T-cell (primary cell): ENCODE data around the gene MYEOV. TPM values are rescaled to one million over a fixed set of nuclear protein-coding genes. Genes with fewer than 3 reads are reported as not detected.

ENCODE experiments used
- ATAC-seq, 4 experiments: fragments of 200-7000 bp in 3 of 4; fragments of 150-1000 bp in 1 of 4; cut with Tn5 transposase; replicated peaks in 1 of 4; 1 replicate in 3 of 4; 2 replicates in 1 of 4; pipeline ENCODE4 v1.10.0; 2021; ENCODE audit warnings: moderate library complexity in 3 of 4, mild to moderate bottlenecking in 2 of 4, moderate number of reproducible peaks in 1 of 4
- CTCF ChIA-PET, 2 donors: fragments of 300-600 bp; sonication (Branson Sonifier 250); formaldehyde crosslinking; loops; one replicate each; lab custom pipeline; 2022; ENCODE audit warnings: antibody characterized with exemption in 2 of 2; lab: Charles Lee
- POLR2A ChIA-PET, 2 donors: fragments of 300-600 bp; sonication (Branson Sonifier 250); formaldehyde crosslinking; loops; one replicate each; lab custom pipeline; 2022; ENCODE audit warnings: antibody characterized with exemption in 2 of 2; lab: Charles Lee
- DNase-seq, 35 experiments: peaks; one replicate each; pipeline versions ENCODE4 v3.0.0 to v3.0.0-alpha.2; 2013 to 2023
- H3K27ac ChIP-seq: one replicate; pipeline ENCODE4 v1.5.1; 2013; ENCODE audit warnings: low read length
- H3K27me3 ChIP-seq, 2 experiments: replicated peaks in 1 of 2; 1 replicate in 1 of 2; 2 replicates in 1 of 2; pipeline versions ENCODE4 v1.6.1 to v1.7.0; 2013; ENCODE audit warnings: low read length in 1 of 2, mixed read lengths in 1 of 2; ENCODE audit not compliant: control insufficient read depth in 2 of 2, insufficient read depth in 2 of 2; ENCODE audit errors: extremely low read depth in 1 of 2
- H3K36me3 ChIP-seq, 2 donors: 1 replicate in 1 of 2; 2 replicates in 1 of 2; pipeline versions ENCODE4 v1.6.1 to v1.7.0; 2013; ENCODE audit warnings: low read length in 1 of 2; ENCODE audit not compliant: control insufficient read depth in 2 of 2, insufficient read depth in 1 of 2; ENCODE audit errors: extremely low read depth in 1 of 2
- H3K4me1 ChIP-seq, 2 experiments: 1 replicate in 1 of 2; 2 replicates in 1 of 2; pipeline versions ENCODE4 v1.6.1 to v1.7.0; 2013; ENCODE audit warnings: low read length in 2 of 2, mixed read lengths in 1 of 2; ENCODE audit not compliant: insufficient read depth in 2 of 2, control insufficient read depth in 1 of 2; ENCODE audit errors: extremely low read depth in 1 of 2
- H3K4me3 ChIP-seq, 2 donors: 1 replicate in 1 of 2; 2 replicates in 1 of 2; pipeline versions ENCODE4 v1.5.1 to v1.7.0; 2013; ENCODE audit warnings: mild to moderate bottlenecking in 2 of 2, low read length in 1 of 2, moderate library complexity in 1 of 2; ENCODE audit not compliant: control insufficient read depth in 1 of 2; ENCODE audit errors: extremely low read depth in 1 of 2
- H3K9me3 ChIP-seq: 2 replicates; pipeline ENCODE4 v1.7.0; 2013
- H3K27ac Mint-ChIP-seq, 2 donors: one replicate each; pipeline ENCODE4 v1.8.0; 2020 to 2021; ENCODE audit warnings: mild to moderate bottlenecking in 2 of 2, mixed read lengths in 2 of 2
- H3K27me3 Mint-ChIP-seq, 2 donors: one replicate each; pipeline ENCODE4 v1.8.0; 2021 to 2022; ENCODE audit warnings: mixed read lengths in 2 of 2
- H3K36me3 Mint-ChIP-seq: one replicate; pipeline ENCODE4 v1.8.0; 2021; ENCODE audit warnings: mixed read lengths
- H3K4me1 Mint-ChIP-seq, 3 donors: one replicate each; pipeline ENCODE4 v1.8.0; 2020 to 2022; ENCODE audit warnings: mixed read lengths in 3 of 3, mild to moderate bottlenecking in 1 of 3
- H3K4me3 Mint-ChIP-seq, 3 donors: one replicate each; pipeline ENCODE4 v1.8.0; 2020 to 2022; ENCODE audit warnings: mild to moderate bottlenecking in 3 of 3, mixed read lengths in 3 of 3, moderate library complexity in 3 of 3
- H3K9me3 Mint-ChIP-seq, 3 donors: one replicate each; pipeline ENCODE4 v1.8.0; 2020 to 2022; ENCODE audit warnings: mixed read lengths in 3 of 3
- WGBS: methylation state at CpG from one replicate; pipeline ENCODE4 v1.1.5; 2013; ENCODE audit warnings: missing lambda C conversion rate; ENCODE audit not compliant: insufficient coverage; 5-methylcytosine and 5-hydroxymethylcytosine counted together
- total RNA-seq, 35 experiments: library from RNA in 6 of 35; stranded (reverse) in 6 of 35; fragments of 120-200 nt in 1 of 35; gene quantifications; one replicate each; pipeline versions ENCODE4 v1.2.1 to v1.2.4 and lab custom pipeline; 2013 to 2026

The MYEOV gene
- total RNA-seq, 5 donors from 2014 or later (not counting 1 experiment from before 2014, with no cell fraction given): 0.22 to 0.98 (median 0.50) TPM; not detected in 2

GRCh38 chr11:69295079-69295994 lies 1.4 kb downstream of the MYEOV start:
- peak overlapping the region in 1 of 2 donors; percentile 51 for H3K27ac Mint-ChIP-seq
- Histone ChIP-seq H3K36me3 (no peaks in the 10 kb centered on the region), H3K27me3 (peaks cover 0 to 15% of the 10 kb centered on the region in 2 experiments), H3K4me3 (no peak overlapping the region), H3K9me3 (no peaks in the 10 kb centered on the region), H3K4me1 (peaks cover 31 to 76% of the 10 kb centered on the region in 2 experiments), H3K27ac (no peak overlapping the region)
- DNase-seq (no peak), ATAC-seq (no peak)
- no peaks in the 10 kb centered on the region for H3K36me3 Mint-ChIP-seq
- WGBS: 94% methylated on average over 30 of the region's 31 CpGs
- no peaks in the 10 kb centered on the region for H3K9me3 Mint-ChIP-seq
- H3K27me3 Mint-ChIP-seq: no peaks in the 10 kb centered on the region
- POLR2A ChIA-PET: interaction anchor here in 1 of 2 donors (0.7 kb wide), 1 partner anchor 86 kb away, joined by 3 read pairs; no protein-coding TSS in a partner anchor
- CTCF ChIA-PET: no interaction called here
- peaks cover 49 to 59% (median 51%) of the 10 kb centered on the region in 3 donors for H3K4me1 Mint-ChIP-seq
- H3K4me3 Mint-ChIP-seq: peak overlapping the region in 1 of 3 donors; percentile 78

- no peaks in the 10 kb centered on the region for H3K36me3 Mint-ChIP-seq
- H3K4me3 Mint-ChIP-seq: peak overlapping the region in 2 of 3 donors; percentile 60 to 78
- no peaks in the 10 kb centered on the region for H3K36me3 ChIP-seq
- ATAC-seq (no peak), DNase-seq (no peak)
- ChIA-PET CTCF (interaction anchor here (0.6 to 1.2 kb wide), 5 partner anchors 16 to 1445 kb away, joined by 3 to 6 read pairs (median 3); no protein-coding TSS in a partner anchor), POLR2A (interaction anchor here in 1 of 2 donors (0.6 kb wide), 1 partner anchor 884 kb away, joined by 3 read pairs; no protein-coding TSS in a partner anchor)
- H3K27ac ChIP-seq: no peak overlapping the region
- whole genome bisulfite sequencing: 94% methylated on average over 9 of the region's 18 CpGs
- H3K4me1 ChIP-seq: peaks cover 31 to 76% of the 10 kb centered on the region in 2 experiments
- peak overlapping the region in 1 of 2 donors; percentile 74 for H3K4me3 ChIP-seq
- H3K27ac Mint-ChIP-seq: no peak overlapping the region
- peaks cover 51 to 67% (median 54%) of the 10 kb centered on the region in 3 donors for H3K4me1 Mint-ChIP-seq
- H3K9me3 ChIP-seq: no peaks in the 10 kb centered on the region
- no peaks in the 10 kb centered on the region for H3K27me3 Mint-ChIP-seq
- peaks cover 0 to 10% of the 10 kb centered on the region in 2 experiments for H3K27me3 ChIP-seq
- no peaks in the 10 kb centered on the region for H3K9me3 Mint-ChIP-seq
These were observed 2.3 kb downstream of the MYEOV start for GRCh38 chr11:69295995-69296889.

GRCh38 chr11:69296890-69297786 lies 3.2 kb downstream of the MYEOV start:
- H3K36me3 Mint-ChIP-seq: no peaks in the 10 kb centered on the region
- Histone ChIP-seq H3K4me3 (peak overlapping the region; percentile 42 to 74), H3K27me3 (peaks cover 0 to 10% of the 10 kb centered on the region in 2 experiments), H3K36me3 (no peaks in the 10 kb centered on the region), H3K27ac (peak overlapping the region; percentile 7), H3K9me3 (no peaks in the 10 kb centered on the region), H3K4me1 (peaks cover 31 to 73% of the 10 kb centered on the region in 2 experiments)
- ATAC-seq (peak; percentile 56 to 73 (median 64)), DNase-seq (peak; percentile 54 to 88 (median 72))
- H3K27ac Mint-ChIP-seq: peak overlapping the region in 1 of 2 donors; percentile 49
- 10% methylated on average over 4 of the region's 18 CpGs for WGBS
- no peaks in the 10 kb centered on the region for H3K9me3 Mint-ChIP-seq
- ChIA-PET POLR2A (interaction anchor here (0.6 kb wide), 2 partner anchors 10 to 15 kb away, joined by 3 to 8 read pairs; no protein-coding TSS in a partner anchor), CTCF (interaction anchor here (0.6 to 1.2 kb wide), 5 partner anchors 15 to 1444 kb away, joined by 3 to 6 read pairs (median 3); no protein-coding TSS in a partner anchor)
- no peaks in the 10 kb centered on the region for H3K27me3 Mint-ChIP-seq
- H3K4me3 Mint-ChIP-seq: peak overlapping the region; percentile 60 to 78 (median 65)
- H3K4me1 Mint-ChIP-seq: peaks cover 51 to 67% (median 54%) of the 10 kb centered on the region in 3 donors

- H3K36me3 Mint-ChIP-seq: no peaks in the 10 kb centered on the region
- ChIA-PET CTCF (interaction anchor here in 1 of 2 donors (1.2 kb wide), 1 partner anchor 14 kb away, joined by 4 read pairs; no protein-coding TSS in a partner anchor), POLR2A (interaction anchor here in 1 of 2 donors (0.6 kb wide), 1 partner anchor 10 kb away, joined by 3 read pairs; no protein-coding TSS in a partner anchor)
- no peaks in the 10 kb centered on the region for H3K36me3 ChIP-seq
- H3K4me3 ChIP-seq: peak overlapping the region; percentile 42 to 74
- H3K4me1 Mint-ChIP-seq: peaks cover 51 to 69% (median 58%) of the 10 kb centered on the region in 3 donors
- DNase-seq (peak in 32 of 35 experiments; percentile 18 to 78 (median 54)), ATAC-seq (peak; percentile 6 to 76 (median 9))
- H3K27me3 ChIP-seq: peaks cover 0 to 3% of the 10 kb centered on the region in 2 experiments
- H3K9me3 Mint-ChIP-seq: no peaks in the 10 kb centered on the region
- H3K4me3 Mint-ChIP-seq: peak overlapping the region; percentile 60 to 78 (median 65)
- WGBS: 9% methylated on average over 13 of the region's 13 CpGs
- peaks cover 31 to 69% of the 10 kb centered on the region in 2 experiments for H3K4me1 ChIP-seq
- no peaks in the 10 kb centered on the region for H3K9me3 ChIP-seq
- H3K27ac Mint-ChIP-seq: peak overlapping the region; percentile 19 to 64
- peak overlapping the region; percentile 49 for H3K27ac ChIP-seq
- no peaks in the 10 kb centered on the region for H3K27me3 Mint-ChIP-seq
These were observed 3.9 kb downstream of the MYEOV start for GRCh38 chr11:69297787-69298266.

GRCh38 chr11:69298267-69299022 lies 4.5 kb downstream of the MYEOV start:
- ChIA-PET POLR2A (no interaction called here), CTCF (no interaction called here)
- WGBS: 11% methylated on average over 13 of the region's 22 CpGs
- Mint-ChIP-seq H3K4me1 (peaks cover 51 to 67% (median 64%) of the 10 kb centered on the region in 3 donors), H3K27ac (peak overlapping the region; percentile 19 to 64), H3K4me3 (peak overlapping the region; percentile 60 to 78 (median 65)), H3K36me3 (no peaks in the 10 kb centered on the region), H3K27me3 (no peaks in the 10 kb centered on the region), H3K9me3 (no peaks in the 10 kb centered on the region)
- DNase-seq: peak in 21 of 35 experiments; percentile 7 to 58 (median 20)
- H3K9me3 ChIP-seq: no peaks in the 10 kb centered on the region
- H3K4me3 ChIP-seq: peak overlapping the region; percentile 42 to 74
- peaks cover 31 to 64% of the 10 kb centered on the region in 2 experiments for H3K4me1 ChIP-seq
- no peaks in the 10 kb centered on the region for H3K36me3 ChIP-seq
- peak overlapping the region; percentile 49 for H3K27ac ChIP-seq
- no peaks in the 10 kb centered on the region for H3K27me3 ChIP-seq
- peak in 2 of 4 experiments; percentile 10 to 13 for ATAC-seq
